Spleen (tissue), 11 donors: Measurements from ENCODE around the gene CXCR6. TPM values are rescaled to one million over a fixed set of nuclear protein-coding genes. Genes with fewer than 3 reads are reported as not detected.
A peak's percentile ranks its signal among the peaks of the same experiment; 100 is the strongest.

Experiments
- DNase-seq: peaks from one replicate; pipeline ENCODE4 v3.0.0-alpha.2; 2020
- H3K27ac ChIP-seq, 8 donors: fragments of 200-600 bp; sonication (generic) in 7 of 8; 1 replicate in 4 of 8; 2 replicates in 4 of 8; pipeline versions ENCODE4 v1.5.0 to v1.8.0; 2016 to 2021; ENCODE audit warnings: inconsistent platforms in 4 of 8, mild to moderate bottlenecking in 4 of 8, moderate library complexity in 1 of 8
- H3K27me3 ChIP-seq, 7 donors: fragments of 200-600 bp; sonication (generic) in 6 of 7; replicated peaks in 1 of 7; 1 replicate in 4 of 7; 2 replicates in 3 of 7; pipeline versions ENCODE4 v1.5.0 to v1.8.0; 2016 to 2021; ENCODE audit warnings: inconsistent platforms in 3 of 7, mild to moderate bottlenecking in 1 of 7
- H3K36me3 ChIP-seq, 6 donors: fragments of 200-600 bp; sonication (generic) in 5 of 6; 1 replicate in 4 of 6; 2 replicates in 2 of 6; pipeline versions ENCODE4 v1.5.0 to v1.8.0; 2016 to 2021; ENCODE audit warnings: inconsistent platforms in 2 of 6
- H3K4me1 ChIP-seq, 6 donors: fragments of 200-600 bp; sonication (generic) in 5 of 6; 1 replicate in 3 of 6; 2 replicates in 3 of 6; pipeline versions ENCODE4 v1.5.0 to v1.8.0; 2016 to 2021; ENCODE audit warnings: inconsistent platforms in 3 of 6
- H3K4me3 ChIP-seq, 8 donors: fragments of 200-600 bp; sonication (generic) in 7 of 8; 1 replicate in 4 of 8; 2 replicates in 4 of 8; pipeline versions ENCODE4 v1.5.0 to v1.8.0; 2016 to 2021; ENCODE audit warnings: inconsistent platforms in 4 of 8, mild to moderate bottlenecking in 4 of 8, moderate library complexity in 2 of 8
- H3K9me3 ChIP-seq, 8 donors: fragments of 200-600 bp; sonication (generic) in 7 of 8; 1 replicate in 4 of 8; 2 replicates in 4 of 8; pipeline versions ENCODE4 v1.5.0 to v1.8.0; 2016 to 2021; ENCODE audit warnings: inconsistent platforms in 4 of 8
- POLR2A ChIP-seq, 3 donors: fragments of 450-650 bp; IDR thresholded peaks; one replicate each; pipeline ENCODE4 v1.5.1; 2017; ENCODE audit warnings: antibody characterized with exemption in 3 of 3, mild to moderate bottlenecking in 1 of 3
- POLR2AphosphoS5 ChIP-seq, 3 donors: sonication (generic); formaldehyde crosslinking; IDR thresholded peaks; one replicate each; pipeline ENCODE4 v1.5.1; 2017; ENCODE audit warnings: antibody characterized with exemption in 3 of 3
- WGBS, 5 donors: extraction: QIAGEN DNeasy Blood & Tissue Kit in 3 of 5; methylation state at CpG; one replicate each; pipeline versions ENCODE4 v1.1.5 to v1.1.7; 2013 to 2018; 5-methylcytosine and 5-hydroxymethylcytosine counted together
- intact Hi-C: fragments of 100-400 bp; cut with DNase I; formaldehyde crosslinking; loops from one replicate; pipeline ENCODE4 v1.15.0; 2023; ENCODE audit warnings: low total_unique reads
- polyA plus RNA-seq, 3 donors: library from polyadenylated mRNA; stranded (reverse); fragments of 200-250 nt; gene quantifications; one replicate each; pipeline ENCODE4 v1.2.1, GENCODE V29; 2013
- total RNA-seq, 7 donors: library from RNA; depleted of rRNA in 3 of 7; stranded (reverse); fragments of >200 nt in 3 of 7; fragmentation: NEBNext Ultra II Directional in 4 of 7; extraction: Animal tissue kit (Norgen Biotek cat#: 25700) in 4 of 7; gene quantifications; one replicate each; pipeline versions ENCODE4 v1.1.0 to v1.2.1, GENCODE V29; 2016 to 2021
- TF ChIP-seq, protein P1 (sequence below), 11 experiments: fragments of 200-600 bp in 7 of 11; fragments of 450-650 bp in 4 of 11; sonication (generic) in 4 of 11; IDR thresholded peaks in 8 of 11; conservative IDR thresholded peaks in 3 of 11; 1 replicate in 7 of 11; 2 replicates in 4 of 11; pipeline versions ENCODE4 v1.4.0 to v1.8.0; 2016 to 2021; ENCODE audit warnings: antibody characterized with exemption in 11 of 11, inconsistent platforms in 4 of 11, mild to moderate bottlenecking in 1 of 11
- donor health status: healthy with polysubstance abuse.
- donor health status: DM: no; HTN: no; CAD: no; lungs with moderate emphysema.
- donor health status: DM: no; HTN: no; CAD: no.
- donor health status: Bipolar disorder and iron deficiency.
- donor health status: healthy.
- donor health status: DM: no; HTN: no; CAD: no.
- donor health status: DM: yes; HTN: yes; CAD: no.

The CXCR6 gene
- total and polyA plus RNA-seq, 10 donors = 2.5 to 35.3 (median 11.6) TPM

DNA sequence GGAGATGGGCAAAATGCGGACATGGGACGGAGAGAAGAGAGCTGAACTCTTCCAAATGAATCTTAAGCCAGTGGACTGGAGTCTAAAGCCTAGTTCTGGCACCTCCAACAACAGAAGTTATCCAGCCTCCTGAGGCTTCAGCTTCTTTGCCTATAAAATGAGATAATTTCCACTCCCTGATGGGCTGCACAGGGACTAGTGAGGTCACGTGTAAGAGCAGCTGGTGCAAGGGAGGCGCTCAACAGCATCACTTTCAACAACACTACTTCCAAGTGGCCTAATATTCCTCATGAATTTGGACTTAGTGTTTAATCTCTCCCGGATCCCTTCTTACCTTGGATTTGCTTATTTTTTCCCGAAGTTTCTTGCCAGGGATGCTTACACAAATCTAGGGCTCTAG lies 8.7 kb downstream of the CXCR6 start:
- peaks cover 0 to 64% (median 10%) of the 10 kb centered on the region in 6 donors for H3K4me1 ChIP-seq
- H3K36me3 ChIP-seq = peaks cover 0 to 100% (median 95%) of the 10 kb centered on the region in 6 donors
- intact Hi-C loops = no loop called here
- no peak for DNase-seq
- no peaks in the 10 kb centered on the region for H3K9me3 ChIP-seq
- H3K27ac ChIP-seq = peak overlapping the region in 6 of 8 donors; percentile 16 to 89 (median 68)
- WGBS, 5 donors = 87 to 97% (median 94%) methylated on average over 6 of the region's 6 CpGs
- H3K4me3 ChIP-seq = no peak overlapping the region
- TF ChIP-seq POLR2AphosphoS5 (IDR thresholded peaks at IDR 0.05) (no peak), POLR2A (IDR thresholded peaks at IDR 0.05) (no peak)
- TF ChIP-seq, protein P1, sequence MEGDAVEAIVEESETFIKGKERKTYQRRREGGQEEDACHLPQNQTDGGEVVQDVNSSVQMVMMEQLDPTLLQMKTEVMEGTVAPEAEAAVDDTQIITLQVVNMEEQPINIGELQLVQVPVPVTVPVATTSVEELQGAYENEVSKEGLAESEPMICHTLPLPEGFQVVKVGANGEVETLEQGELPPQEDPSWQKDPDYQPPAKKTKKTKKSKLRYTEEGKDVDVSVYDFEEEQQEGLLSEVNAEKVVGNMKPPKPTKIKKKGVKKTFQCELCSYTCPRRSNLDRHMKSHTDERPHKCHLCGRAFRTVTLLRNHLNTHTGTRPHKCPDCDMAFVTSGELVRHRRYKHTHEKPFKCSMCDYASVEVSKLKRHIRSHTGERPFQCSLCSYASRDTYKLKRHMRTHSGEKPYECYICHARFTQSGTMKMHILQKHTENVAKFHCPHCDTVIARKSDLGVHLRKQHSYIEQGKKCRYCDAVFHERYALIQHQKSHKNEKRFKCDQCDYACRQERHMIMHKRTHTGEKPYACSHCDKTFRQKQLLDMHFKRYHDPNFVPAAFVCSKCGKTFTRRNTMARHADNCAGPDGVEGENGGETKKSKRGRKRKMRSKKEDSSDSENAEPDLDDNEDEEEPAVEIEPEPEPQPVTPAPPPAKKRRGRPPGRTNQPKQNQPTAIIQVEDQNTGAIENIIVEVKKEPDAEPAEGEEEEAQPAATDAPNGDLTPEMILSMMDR (IDR thresholded peaks at IDR 0.05 in 8 of 11, conservative IDR thresholded peaks at IDR 0.05 in 3 of 11) = no peak
- no peaks in the 10 kb centered on the region for H3K27me3 ChIP-seq

DNA sequence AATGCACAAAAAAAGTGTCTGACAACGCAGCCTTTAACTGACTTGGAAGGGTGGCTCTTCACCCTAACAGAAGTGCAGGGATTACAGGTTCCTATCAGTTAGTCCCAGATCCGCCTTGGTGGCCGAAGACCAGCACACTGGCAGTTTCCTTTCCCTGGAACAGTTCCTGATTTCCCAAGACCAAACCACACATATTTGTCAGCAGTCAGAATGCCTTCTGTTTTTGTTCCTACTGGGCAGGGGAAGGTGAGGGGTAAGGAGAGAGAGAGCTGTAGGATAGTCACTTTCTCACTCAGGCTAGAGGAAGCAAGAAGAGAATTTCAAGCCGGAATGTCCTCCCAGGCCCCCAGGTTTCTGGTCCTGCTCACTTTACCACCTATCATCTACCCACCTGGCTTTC lies 9.2 kb downstream of the CXCR6 start:
- Histone ChIP-seq H3K4me1 (peaks cover 0 to 64% (median 9%) of the 10 kb centered on the region in 6 donors), H3K4me3 (no peak overlapping the region), H3K27ac (peak overlapping the region in 3 of 8 donors; percentile 75 to 89 (median 79)), H3K27me3 (no peaks in the 10 kb centered on the region), H3K36me3 (peaks cover 0 to 100% (median 95%) of the 10 kb centered on the region in 6 donors), H3K9me3 (no peaks in the 10 kb centered on the region)
- DNase-seq = peak; percentile 27
- TF ChIP-seq POLR2AphosphoS5 (IDR thresholded peaks at IDR 0.05) = no peak
- TF ChIP-seq POLR2A (IDR thresholded peaks at IDR 0.05) = no peak
- TF ChIP-seq, protein P1 (IDR thresholded peaks at IDR 0.05 in 8 of 11, conservative IDR thresholded peaks at IDR 0.05 in 3 of 11) = no peak
- intact Hi-C loops = no loop called here
- WGBS, 5 donors = 50 to 91% (median 73%) methylated on average over 4 of the region's 4 CpGs

DNA sequence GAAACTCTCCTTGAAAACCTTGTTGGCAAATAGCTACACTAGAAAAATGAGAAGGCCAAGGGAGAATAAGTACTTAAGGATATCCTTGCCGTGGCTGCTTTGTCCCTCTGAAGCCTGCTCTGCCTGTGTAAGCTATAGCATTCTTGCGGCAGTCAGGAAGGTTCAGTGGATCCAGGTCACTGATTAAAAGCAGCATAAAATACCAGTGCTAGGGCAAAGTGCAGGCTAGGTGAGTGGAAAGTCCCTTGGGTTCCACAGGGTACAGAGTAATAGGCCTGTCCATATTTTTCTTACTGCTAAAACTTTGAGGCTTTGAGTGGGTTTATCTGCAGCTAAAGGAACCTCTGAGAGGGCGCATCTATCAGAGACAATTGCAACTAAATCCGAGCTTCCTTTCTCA lies 10.3 kb downstream of the CXCR6 start:
- H3K4me3 ChIP-seq = no peak overlapping the region
- H3K27ac ChIP-seq = peak overlapping the region in 2 of 8 donors; percentile 7 to 89
- WGBS, 5 donors = 74 to 92% (median 81%) methylated on average over 4 of the region's 4 CpGs
- DNase-seq = no peak
- no peaks in the 10 kb centered on the region for H3K27me3 ChIP-seq
- peaks cover 0 to 74% (median 13%) of the 10 kb centered on the region in 6 donors for H3K4me1 ChIP-seq
- no peaks in the 10 kb centered on the region for H3K9me3 ChIP-seq
- peaks cover 0 to 100% (median 96%) of the 10 kb centered on the region in 6 donors for H3K36me3 ChIP-seq
- TF ChIP-seq POLR2A (IDR thresholded peaks at IDR 0.05) = no peak
- TF ChIP-seq, protein P1 (IDR thresholded peaks at IDR 0.05 in 8 of 11, conservative IDR thresholded peaks at IDR 0.05 in 3 of 11) = no peak
- TF ChIP-seq POLR2AphosphoS5 (IDR thresholded peaks at IDR 0.05) = no peak
- intact Hi-C loops = no loop called here

DNA sequence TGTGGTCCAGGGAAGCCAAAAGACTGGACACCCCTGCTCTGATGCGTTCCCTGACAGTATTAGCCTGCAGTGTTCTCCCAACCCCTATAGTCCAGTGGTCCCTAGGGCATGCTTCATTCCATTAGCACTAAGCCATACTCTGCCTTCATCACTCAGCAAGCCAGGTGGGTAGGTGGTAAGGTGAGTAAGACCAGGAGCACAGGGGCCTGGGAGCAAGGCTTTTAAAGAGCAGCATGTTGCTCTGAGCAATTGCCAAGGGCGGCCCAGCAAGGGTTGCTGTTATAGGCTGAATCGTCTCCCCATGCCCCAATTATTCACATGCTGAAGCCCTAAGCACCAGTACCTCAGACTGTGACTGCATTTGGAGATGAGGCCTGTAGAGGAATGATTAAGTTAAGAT lies 11.0 kb downstream of the CXCR6 start:
- DNase-seq = no peak
- 95 to 100% (median 97%) methylated on average over 3 of the region's 3 CpGs for WGBS, 5 donors
- intact Hi-C loops = no loop called here
- Histone ChIP-seq H3K9me3 (no peaks in the 10 kb centered on the region), H3K27me3 (no peaks in the 10 kb centered on the region), H3K4me1 (peaks cover 0 to 79% (median 18%) of the 10 kb centered on the region in 6 donors), H3K27ac (peak overlapping the region in 2 of 8 donors; percentile 10 to 26), H3K36me3 (peaks cover 0 to 100% (median 96%) of the 10 kb centered on the region in 6 donors), H3K4me3 (no peak overlapping the region)
- TF ChIP-seq POLR2A (IDR thresholded peaks at IDR 0.05) (no peak), POLR2AphosphoS5 (IDR thresholded peaks at IDR 0.05) (no peak)
- TF ChIP-seq, protein P1 (IDR thresholded peaks at IDR 0.05 in 8 of 11, conservative IDR thresholded peaks at IDR 0.05 in 3 of 11) = no peak
